CD14-positive monocyte (primary cell): ENCODE data around the gene BTNL3. TPM values are rescaled to one million over a fixed set of nuclear protein-coding genes. Genes with fewer than 3 reads are reported as not detected.

Source experiments
- DNase-seq, 3 donors: peaks; one replicate each; pipeline ENCODE4 v3.0.0-alpha.2; 2011 to 2022
- H2AFZ ChIP-seq: 2 replicates; pipeline ENCODE4 v1.6.0; 2012; ENCODE audit warnings: mild to moderate bottlenecking, low read depth, low read length, inconsistent platforms; ENCODE audit not compliant: insufficient read depth, poor library complexity, severe bottlenecking
- H3K27ac ChIP-seq, 2 donors: 1 replicate in 1 of 2; 2 replicates in 1 of 2; pipeline ENCODE4 v1.5.1; 2012 to 2013; ENCODE audit warnings: low read length in 2 of 2, control low read depth in 1 of 2, inconsistent platforms in 1 of 2, low read depth in 1 of 2, mild to moderate bottlenecking in 1 of 2
- H3K27me3 ChIP-seq, 2 donors: one replicate each; pipeline versions ENCODE4 v1.6.0 to v1.6.1; 2011 to 2013; ENCODE audit warnings: low read length in 2 of 2; ENCODE audit not compliant: control insufficient read depth in 2 of 2, insufficient read depth in 2 of 2
- H3K36me3 ChIP-seq, 2 donors: replicated peaks in 1 of 2; 1 replicate in 1 of 2; 2 replicates in 1 of 2; pipeline versions ENCODE4 v1.5.1 to v1.6.1; 2012 to 2013; ENCODE audit warnings: low read length in 2 of 2, control low read depth in 1 of 2, inconsistent platforms in 1 of 2, mild to moderate bottlenecking in 1 of 2; ENCODE audit not compliant: insufficient read depth in 2 of 2, control insufficient read depth in 1 of 2
- H3K4me1 ChIP-seq, 2 donors: 1 replicate in 1 of 2; 2 replicates in 1 of 2; pipeline versions ENCODE4 v1.5.1 to v1.6.1; 2012 to 2013; ENCODE audit warnings: low read length in 2 of 2, control low read depth in 1 of 2, inconsistent platforms in 1 of 2, mild to moderate bottlenecking in 1 of 2, moderate library complexity in 1 of 2; ENCODE audit not compliant: insufficient read depth in 2 of 2, control insufficient read depth in 1 of 2
- H3K4me2 ChIP-seq: replicated peaks from 2 replicates; pipeline ENCODE3; 2012; ENCODE audit warnings: low read length, moderate library complexity, mild to moderate bottlenecking; ENCODE audit not compliant: poor library complexity, severe bottlenecking; ENCODE audit errors: extremely low read depth
- H3K4me3 ChIP-seq, 3 experiments: fragments of 200-600 bp in 1 of 3; sonication (generic) in 1 of 3; replicated peaks in 1 of 3; 1 replicate in 2 of 3; 2 replicates in 1 of 3; pipeline ENCODE4 v1.5.1; 2011 to 2013; ENCODE audit warnings: low read length in 3 of 3, mild to moderate bottlenecking in 3 of 3, control low read depth in 2 of 3, low read depth in 2 of 3, inconsistent platforms in 1 of 3, moderate library complexity in 1 of 3
- H3K79me2 ChIP-seq: 2 replicates; pipeline ENCODE4 v1.6.0; 2012; ENCODE audit warnings: mild to moderate bottlenecking, control low read depth, inconsistent platforms, low read length, moderate library complexity; ENCODE audit not compliant: insufficient read depth
- H3K9ac ChIP-seq: 2 replicates; pipeline ENCODE4 v1.6.0; 2017; ENCODE audit warnings: low read length, mild to moderate bottlenecking; ENCODE audit not compliant: insufficient read depth, poor library complexity, severe bottlenecking
- H3K9me3 ChIP-seq, 2 donors: replicated peaks in 1 of 2; 1 replicate in 1 of 2; 2 replicates in 1 of 2; pipeline versions ENCODE4 v1.5.1 to v1.6.1; 2012 to 2013; ENCODE audit warnings: low read length in 2 of 2, control low read depth in 1 of 2; ENCODE audit not compliant: control insufficient read depth in 1 of 2, insufficient read depth in 1 of 2
- H4K20me1 ChIP-seq: 2 replicates; pipeline ENCODE4 v1.6.0; 2012; ENCODE audit warnings: mild to moderate bottlenecking, low read length, control low read depth, moderate library complexity; ENCODE audit not compliant: insufficient read depth
- H3K27ac Mint-ChIP-seq, 7 donors: one replicate each; pipeline ENCODE4 v1.8.0; 2020; ENCODE audit warnings: mild to moderate bottlenecking in 7 of 7, mixed read lengths in 7 of 7, moderate library complexity in 6 of 7, inconsistent platforms in 2 of 7
- H3K27me3 Mint-ChIP-seq, 3 donors: one replicate each; pipeline ENCODE4 v1.8.0; 2021 to 2022; ENCODE audit warnings: low read depth in 3 of 3, mild to moderate bottlenecking in 3 of 3, mixed read lengths in 3 of 3, moderate library complexity in 3 of 3, inconsistent platforms in 1 of 3
- H3K36me3 Mint-ChIP-seq, 2 donors: one replicate each; pipeline ENCODE4 v1.8.0; 2020; ENCODE audit warnings: mixed read lengths in 2 of 2, inconsistent platforms in 1 of 2, mild to moderate bottlenecking in 1 of 2
- H3K4me1 Mint-ChIP-seq: one replicate; pipeline ENCODE4 v1.8.0; 2020; ENCODE audit warnings: mild to moderate bottlenecking, mixed read lengths
- H3K4me3 Mint-ChIP-seq, 2 donors: one replicate each; pipeline ENCODE4 v1.8.0; 2020; ENCODE audit warnings: mild to moderate bottlenecking in 2 of 2, mixed read lengths in 2 of 2, moderate library complexity in 1 of 2
- H3K9me3 Mint-ChIP-seq, 7 donors: one replicate each; pipeline ENCODE4 v1.8.0; 2020 to 2022; ENCODE audit warnings: mixed read lengths in 7 of 7, mild to moderate bottlenecking in 6 of 7, moderate library complexity in 6 of 7, inconsistent platforms in 2 of 7
- CTCF ChIP-seq: fragments of 200-600 bp; IDR thresholded peaks from one replicate; pipeline ENCODE4 v1.8.0; 2022; ENCODE audit warnings: antibody characterized with exemption, mild to moderate bottlenecking
- WGBS: methylation state at CpG from one replicate; pipeline ENCODE4 v1.1.5; 2013; ENCODE audit warnings: missing lambda C conversion rate; ENCODE audit not compliant: insufficient coverage; 5-methylcytosine and 5-hydroxymethylcytosine counted together
- intact Hi-C, 2 donors: fragments of 100-400 bp; cut with micrococcal nuclease; formaldehyde crosslinking; loops; one replicate each; pipeline versions ENCODE4 v1.15.0 to v1.15.1; 2023
- polyA plus RNA-seq, 3 donors: library from polyadenylated mRNA; depleted of rRNA in 1 of 3; unstranded in 2 of 3; stranded (reverse) in 1 of 3; fragments of 300-500 nt in 2 of 3; fragments of >200 nt in 1 of 3; fragmentation: Illumina TruSeq in 2 of 3; gene quantifications; 1 replicate in 2 of 3; 2 replicates in 1 of 3; pipeline ENCODE4 v1.2.3, GENCODE V29; 2012 to 2021

Gene BTNL3
- polyA plus RNA-seq, 3 donors, result 0.08 to 0.20 TPM; not detected in 1

GRCh38 chr5:181042722-181043121 is 54.1 kb downstream of the BTNL3 start:
- no peaks in the 10 kb centered on the region for H3K27me3 ChIP-seq
- no peak overlapping the region for H2AFZ ChIP-seq
- Mint-ChIP-seq H3K4me3 (peak overlapping the region in 1 of 2 donors; percentile 9), H3K4me1 (no peaks in the 10 kb centered on the region), H3K9me3 (peaks cover 0 to 2% (median 0%) of the 10 kb centered on the region in 7 donors), H3K36me3 (no peaks in the 10 kb centered on the region), H3K27ac (no peak overlapping the region), H3K27me3 (peaks cover 17 to 28% (median 17%) of the 10 kb centered on the region in 3 donors)
- H3K9me3 ChIP-seq, result no peaks in the 10 kb centered on the region
- H3K36me3 ChIP-seq, result no peaks in the 10 kb centered on the region
- intact Hi-C loops, result no loop called here
- no peak overlapping the region for H3K9ac ChIP-seq
- H3K4me2 ChIP-seq, result no peak overlapping the region
- H3K79me2 ChIP-seq, result no peaks in the 10 kb centered on the region
- H3K27ac ChIP-seq, result no peak overlapping the region
- DNase-seq, result no peak
- WGBS, result 88% methylated on average over 4 of the region's 11 CpGs
- no peak for TF ChIP-seq CTCF
- no peaks in the 10 kb centered on the region for H3K4me1 ChIP-seq
- no peaks in the 10 kb centered on the region for H4K20me1 ChIP-seq
- no peak overlapping the region for H3K4me3 ChIP-seq

GRCh38 chr5:181043285-181044092 is 54.8 kb downstream of the BTNL3 start:
- Mint-ChIP-seq H3K27me3 (peaks cover 22 to 31% (median 22%) of the 10 kb centered on the region in 3 donors), H3K4me3 (no peak overlapping the region), H3K27ac (no peak overlapping the region), H3K9me3 (peaks cover 0 to 2% (median 0%) of the 10 kb centered on the region in 7 donors), H3K36me3 (no peaks in the 10 kb centered on the region), H3K4me1 (no peaks in the 10 kb centered on the region)
- Histone ChIP-seq H3K27ac (no peak overlapping the region), H3K36me3 (no peaks in the 10 kb centered on the region), H3K4me1 (no peaks in the 10 kb centered on the region), H3K9me3 (no peaks in the 10 kb centered on the region), H2AFZ (no peak overlapping the region), H3K9ac (no peak overlapping the region), H3K4me2 (no peak overlapping the region), H3K27me3 (no peaks in the 10 kb centered on the region), H3K4me3 (no peak overlapping the region), H3K79me2 (no peaks in the 10 kb centered on the region), H4K20me1 (no peaks in the 10 kb centered on the region)
- no peak for DNase-seq
- intact Hi-C loops, result no loop called here
- WGBS, result 82% methylated on average over 8 of the region's 12 CpGs
- no peak for TF ChIP-seq CTCF
